Lower leg skin (tissue), 4 donors: ENCODE results near the gene IL2RA. TPM values are rescaled to one million over a fixed set of nuclear protein-coding genes. Genes with fewer than 3 reads are reported as not detected.

Experiments
- DNase-seq, 2 donors: peaks; one replicate each; pipeline ENCODE4 v3.0.0-alpha.2; 2019; ENCODE audit warnings: low spot score in 2 of 2
- H3K4me3 ChIP-seq: fragments of 200-600 bp; sonication (generic); 2 replicates; pipeline ENCODE4 v1.5.1; 2017; ENCODE audit warnings: mild to moderate bottlenecking, low read depth; ENCODE audit not compliant: poor library complexity, severe bottlenecking
- CTCF ChIP-seq, 3 donors: fragments of 450-650 bp; IDR thresholded peaks; one replicate each; pipeline ENCODE4 v1.5.1; 2016; ENCODE audit warnings: antibody characterized with exemption in 3 of 3, mild to moderate bottlenecking in 3 of 3, moderate library complexity in 2 of 3
- POLR2A ChIP-seq, 2 donors: fragments of 450-650 bp; IDR thresholded peaks; one replicate each; pipeline ENCODE4 v1.6.1; 2016 to 2017; ENCODE audit warnings: antibody characterized with exemption in 2 of 2, mild to moderate bottlenecking in 1 of 2, moderate library complexity in 1 of 2
- WGBS, 2 donors: methylation state at CpG; one replicate each; pipeline ENCODE4 v1.1.5; 2018; 5-methylcytosine and 5-hydroxymethylcytosine counted together
- intact Hi-C: fragments of 100-400 bp; cut with DNase I; formaldehyde crosslinking; loops from one replicate; pipeline ENCODE4 v1.15.0; 2023; ENCODE audit warnings: low total_unique reads
- total RNA-seq, 4 donors: library from RNA; depleted of rRNA; stranded (reverse); fragments of >200 nt; gene quantifications; one replicate each; pipeline ENCODE4 v1.1.0, GENCODE V29; 2016

The IL2RA gene
- total RNA-seq, 4 donors from 2014 or later = 0.10 to 1.3 TPM; not detected in 2

- DNase-seq = no peak
- 93 to 94% methylated on average over 5 of the region's 5 CpGs for WGBS, 2 donors
- intact Hi-C loops = no loop called here
- H3K4me3 ChIP-seq = no peak overlapping the region
- TF ChIP-seq POLR2A (IDR thresholded peaks at IDR 0.05) (no peak), CTCF (IDR thresholded peaks at IDR 0.05) (no peak)
These were observed 34.9 kb upstream of the IL2RA start for GRCh38 chr10:6097063-6097462.

GRCh38 chr10:6095810-6096570 is 33.8 kb upstream of the IL2RA start:
- H3K4me3 ChIP-seq = no peak overlapping the region
- TF ChIP-seq POLR2A (IDR thresholded peaks at IDR 0.05) (no peak), CTCF (IDR thresholded peaks at IDR 0.05) (no peak)
- intact Hi-C loops = no loop called here
- DNase-seq = no peak
- 70 to 77% methylated on average over 12 of the region's 12 CpGs for WGBS, 2 donors

- no peak for DNase-seq
- TF ChIP-seq CTCF (IDR thresholded peaks at IDR 0.05) (no peak), POLR2A (IDR thresholded peaks at IDR 0.05) (no peak)
- 76 to 78% methylated on average over 2 of the region's 2 CpGs for WGBS, 2 donors
- intact Hi-C loops = no loop called here
- no peak overlapping the region for H3K4me3 ChIP-seq
These were observed 30.6 kb upstream of the IL2RA start for GRCh38 chr10:6092731-6093130.

GRCh38 chr10:6091630-6092029 is 29.5 kb upstream of the IL2RA start:
- TF ChIP-seq CTCF (IDR thresholded peaks at IDR 0.05) (no peak), POLR2A (IDR thresholded peaks at IDR 0.05) (no peak)
- 27 to 63% methylated on average over 1 of the region's 1 CpG for WGBS, 2 donors
- intact Hi-C loops = no loop called here
- DNase-seq = no peak
- H3K4me3 ChIP-seq = no peak overlapping the region

GRCh38 chr10:6089334-6090219 is 27.4 kb upstream of the IL2RA start:
- intact Hi-C loops = no loop called here
- DNase-seq = no peak
- WGBS, 2 donors = 1% methylated on average over 35 to 45 of the region's 53 CpGs
- TF ChIP-seq POLR2A (IDR thresholded peaks at IDR 0.05) (no peak), CTCF (IDR thresholded peaks at IDR 0.05) (no peak)
- H3K4me3 ChIP-seq = peak overlapping the region; percentile 83
